ENCODE measurements around the gene OGG1.

Gene OGG1

GRCh38 chr3:9794400-9794799, 44.6 kb downstream of the OGG1 start:
- no peak for DNase-seq
- intact Hi-C loops (cut with DNase I) = loop anchor here (5.0 kb wide), 3 partner anchors 47 to 62 kb away; partner anchors contain the start of genes BRPF1, OGG1 and RPUSD3

- intact Hi-C loops (cut with DNase I) = no loop called here
- DNase-seq = no peak
These were observed 45.5 kb downstream of the OGG1 start for GRCh38 chr3:9795207-9795606.

- no peak for DNase-seq
- intact Hi-C loops (cut with DNase I) = no loop called here
These were observed 47.6 kb downstream of the OGG1 start for GRCh38 chr3:9797196-9797945.

GRCh38 chr3:9800529-9800928, 50.8 kb downstream of the OGG1 start:
- no peak for DNase-seq
- intact Hi-C loops (cut with DNase I) = no loop called here

- intact Hi-C loops (cut with DNase I) = no loop called here
- DNase-seq = no peak
These were observed 53.7 kb downstream of the OGG1 start for GRCh38 chr3:9803494-9803893.

GRCh38 chr3:9804996-9805395, 55.2 kb downstream of the OGG1 start:
- intact Hi-C loops (cut with DNase I) = no loop called here
- DNase-seq = no peak

GRCh38 chr3:9806137-9806536, 56.4 kb downstream of the OGG1 start:
- intact Hi-C loops (cut with DNase I) = no loop called here
- no peak for DNase-seq

All from head of caudate nucleus (tissue), 42 donors.